Heart left ventricle (tissue), 16 donors: ENCODE data around the gene LRGUK. TPM values are rescaled to one million over a fixed set of nuclear protein-coding genes. Genes with fewer than 3 reads are reported as not detected.
"Not testable (repeated sequence)": the region's sequence is repeated elsewhere in the genome, so short reads cannot be mapped to it uniquely, and the experiment has no call there.

ENCODE experiments used
- ATAC-seq, 4 donors: fragments of 200-7000 bp; cut with Tn5 transposase; one replicate each; pipeline ENCODE4 v1.9.1; 2020 to 2022; ENCODE audit warnings: moderate library complexity in 4 of 4, mild to moderate bottlenecking in 3 of 4, moderate number of reproducible peaks in 1 of 4
- DNase-seq, 5 donors: peaks; one replicate each; pipeline ENCODE4 v3.0.0-alpha.2; 2020
- H3K27ac ChIP-seq, 12 donors: fragments of 200-600 bp; sonication (generic) in 4 of 12; one replicate each; pipeline versions ENCODE4 v1.5.0 to v1.8.0; 2016 to 2022; ENCODE audit warnings: mild to moderate bottlenecking in 2 of 12
- H3K27me3 ChIP-seq, 9 donors: fragments of 200-600 bp; sonication (generic) in 2 of 9; one replicate each; pipeline versions ENCODE4 v1.5.1 to v1.8.0; 2016 to 2022; ENCODE audit warnings: mild to moderate bottlenecking in 3 of 9
- H3K36me3 ChIP-seq, 9 donors: fragments of 200-600 bp; sonication (generic) in 2 of 9; one replicate each; pipeline versions ENCODE4 v1.5.0 to v1.8.0; 2018 to 2022; ENCODE audit warnings: mild to moderate bottlenecking in 2 of 9
- H3K4me1 ChIP-seq, 12 donors: fragments of 200-600 bp; sonication (generic) in 4 of 12; one replicate each; pipeline versions ENCODE4 v1.5.0 to v1.8.0; 2016 to 2022; ENCODE audit warnings: mild to moderate bottlenecking in 3 of 12
- H3K4me3 ChIP-seq, 12 donors: fragments of 200-600 bp; sonication (generic) in 4 of 12; one replicate each; pipeline versions ENCODE4 v1.5.0 to v1.8.0; 2017 to 2022; ENCODE audit warnings: mild to moderate bottlenecking in 9 of 12, moderate library complexity in 4 of 12
- H3K9me3 ChIP-seq, 12 donors: fragments of 200-600 bp; sonication (generic) in 4 of 12; one replicate each; pipeline versions ENCODE4 v1.5.0 to v1.8.0; 2016 to 2022; ENCODE audit warnings: mild to moderate bottlenecking in 1 of 12
- CTCF ChIP-seq, 12 donors: fragments of 200-600 bp; sonication (generic) in 4 of 12; IDR thresholded peaks; one replicate each; pipeline versions ENCODE4 v1.5.0 to v1.8.0; 2018 to 2022; ENCODE audit warnings: antibody characterized with exemption in 12 of 12, mild to moderate bottlenecking in 5 of 12
- POLR2A ChIP-seq, 2 donors: fragments of 450-650 bp; IDR thresholded peaks; one replicate each; pipeline ENCODE4 v1.6.1; 2017; ENCODE audit warnings: antibody characterized with exemption in 2 of 2, mild to moderate bottlenecking in 2 of 2, moderate library complexity in 2 of 2
- WGBS, 4 donors: extraction: QIAGEN DNeasy Blood & Tissue Kit in 2 of 4; methylation state at CpG; one replicate each; pipeline versions ENCODE4 v1.1.5 to v1.1.7; 2013 to 2018; 5-methylcytosine and 5-hydroxymethylcytosine counted together
- intact Hi-C, 10 donors: fragments of 100-400 bp; cut with DNase I; formaldehyde crosslinking; loops; one replicate each; pipeline versions ENCODE4 v1.11.1 to v1.14.2; 2022
- polyA plus RNA-seq, 2 donors: library from polyadenylated mRNA; stranded (reverse); fragments of 200-250 nt; gene quantifications; one replicate each; pipeline ENCODE4 v1.2.3, GENCODE V29; 2013
- total RNA-seq, 9 donors: library from RNA; depleted of rRNA in 2 of 9; stranded (reverse); fragments of >200 nt in 2 of 9; fragmentation: NEBNext Ultra II Directional in 3 of 9; extraction: Animal tissue kit (Norgen Biotek cat#: 25700) in 3 of 9; gene quantifications; one replicate each; pipeline versions ENCODE4 v1.1.0 to v1.2.4, GENCODE V29; 2016 to 2023
- donor health status: ischemic (EF 13 %, LVEDD 7.1; RV severe dilation, severe dysfunction).
- donor health status: healthy with polysubstance abuse.
- donor health status: DM: no; HTN: yes; CAD: no.
- donor health status: DM: no; HTN: no; CAD: no.
- donor health status: ischemic (EF 25% LVEDD 6.9; RV normal size, moderate dysfunction).
- donor health status: ischemic (EF 25% LVEDD 5.7; RV mildly dilated, moderate dysfunction).
- donor health status: healthy.
- donor health status: DM: yes; HTN: yes; CAD: no.
- donor health status: ischemic (EF 35%, LVEDD 5.7; RV mildly dilated, moderate dysfunction).
- donor health status: nonischemic (EF 11% LVEDD 7.7; RV severe dilation, severe dysfunction).
- donor health status: DM: yes; HTN: yes; CAD: no.
- donor health status: PGD.
- donor health status: ischemic (EF 29% LVEDD 5.4; RV normal size, mild dysfunction).
- donor health status: nonischemic (EF 23%, LVEDD 6.1; RV moderate dilation, normal function).

The LRGUK gene
- total and polyA plus RNA-seq, 11 donors: 0.03 to 0.51 (median 0.22) TPM; not detected in 3

GRCh38 chr7:134211817-134212216, 84.7 kb downstream of the LRGUK start:
- TF ChIP-seq POLR2A (IDR thresholded peaks at IDR 0.05): no peak
- no peak for TF ChIP-seq CTCF (IDR thresholded peaks at IDR 0.05)
- Histone ChIP-seq H3K9me3 (no peaks in the 10 kb centered on the region), H3K4me1 (no peaks in the 10 kb centered on the region), H3K36me3 (no peaks in the 10 kb centered on the region), H3K27me3 (no peaks in the 10 kb centered on the region), H3K27ac (no peak overlapping the region), H3K4me3 (no peak overlapping the region)
- ATAC-seq (no peak), DNase-seq (no peak)
- intact Hi-C loops: no loop called here

- Histone ChIP-seq H3K9me3 (no peaks in the 10 kb centered on the region), H3K4me1 (no peaks in the 10 kb centered on the region), H3K4me3 (no peak overlapping the region), H3K27me3 (no peaks in the 10 kb centered on the region), H3K36me3 (no peaks in the 10 kb centered on the region), H3K27ac (no peak overlapping the region)
- no peak for DNase-seq
- 58 to 64% (median 62%) methylated on average over 13 of the region's 13 CpGs for WGBS, 4 donors
- TF ChIP-seq POLR2A (IDR thresholded peaks at IDR 0.05): no peak
- no peak for TF ChIP-seq CTCF (IDR thresholded peaks at IDR 0.05)
- ATAC-seq: peak in 2 of 4 donors; percentile 39 to 64
- intact Hi-C loops: no loop called here
Observed at GRCh38 chr7:134212576-134213546, 85.7 kb downstream of the LRGUK start.

GRCh38 chr7:134220236-134220635, 93.1 kb downstream of the LRGUK start:
- no peak for ATAC-seq
- Histone ChIP-seq H3K4me1 (no peaks in the 10 kb centered on the region), H3K4me3 (no peak overlapping the region), H3K27me3 (no peaks in the 10 kb centered on the region), H3K9me3 (no peaks in the 10 kb centered on the region), H3K36me3 (no peaks in the 10 kb centered on the region), H3K27ac (no peak overlapping the region)
- no peak for TF ChIP-seq CTCF (IDR thresholded peaks at IDR 0.05)
- no peak for TF ChIP-seq POLR2A (IDR thresholded peaks at IDR 0.05)
- no peak for DNase-seq
- intact Hi-C loops: no loop called here
- 85 to 88% (median 85%) methylated on average over 3 of the region's 3 CpGs for WGBS, 4 donors

GRCh38 chr7:134231296-134231695, 104.2 kb downstream of the LRGUK start:
- H3K36me3 ChIP-seq, H3K27ac ChIP-seq, H3K4me1 ChIP-seq, H3K27me3 ChIP-seq, ATAC-seq, DNase-seq, intact Hi-C loops, H3K4me3 ChIP-seq: not testable (repeated sequence)
- peaks cover 0 to 20% (median 2%) of the 10 kb centered on the region in 12 donors for H3K9me3 ChIP-seq
- 65 to 77% (median 75%) methylated on average over 7 of the region's 7 CpGs for WGBS, 4 donors
